PC-3 (cell line): ENCODE data around the gene PI4KA. TPM values are rescaled to one million over a fixed set of nuclear protein-coding genes. Genes with fewer than 3 reads are reported as not detected.

Source experiments
- ATAC-seq: fragments of 200-7000 bp; cut with Tn5 transposase; 2 replicates; pipeline ENCODE4 v1.9.1; 2020; ENCODE audit warnings: mild to moderate bottlenecking, moderate library complexity
- BruUV-seq: library from RNA; stranded (reverse); fragments of 400-500 nt; replicated peaks from 2 replicates; lab custom pipeline; 2021; lab: Mats Ljungman, UMichigan
- CTCF ChIA-PET: fragments of 300-600 bp; sonication (Branson Sonifier 250); formaldehyde crosslinking; loops from one replicate; lab custom pipeline; 2022; ENCODE audit warnings: antibody characterized with exemption; lab: Charles Lee
- POLR2A ChIA-PET: fragments of 300-600 bp; sonication (Branson Sonifier 250); formaldehyde crosslinking; loops from one replicate; lab custom pipeline; 2022; ENCODE audit warnings: antibody characterized with exemption; ENCODE audit not compliant: unreplicated experiment; lab: Charles Lee
- DNase-seq: peaks from one replicate; pipeline ENCODE4 v3.0.0-alpha.2; 2015
- H2AFZ ChIP-seq: fragments of 300-600 bp; sonication (generic); 2 replicates; pipeline ENCODE4 v1.6.0; 2016; ENCODE audit warnings: antibody characterized with exemption, low read length
- H3F3A ChIP-seq: fragments of 300-600 bp; sonication (generic); one replicate; pipeline ENCODE4 v1.6.0; 2017; ENCODE audit warnings: antibody characterized with exemption, low read length, control low read depth, mild to moderate bottlenecking; ENCODE audit not compliant: unreplicated experiment
- H3K27ac ChIP-seq: fragments of 300-600 bp; sonication (generic); 2 replicates; pipeline ENCODE4 v1.5.1; 2016; ENCODE audit warnings: mild to moderate bottlenecking, low read length
- H3K27me3 ChIP-seq: fragments of 300-600 bp; sonication (generic); 2 replicates; pipeline ENCODE4 v1.6.1; 2016; ENCODE audit warnings: low read length, mixed read lengths
- H3K36me3 ChIP-seq: fragments of 300-600 bp; sonication (generic); 2 replicates; pipeline ENCODE4 v1.6.1; 2016; ENCODE audit warnings: low read depth, mixed run types, low read length, mixed read lengths
- H3K4me1 ChIP-seq: fragments of 300-600 bp; sonication (generic); 2 replicates; pipeline ENCODE4 v1.5.1; 2016; ENCODE audit warnings: low read length; ENCODE audit not compliant: insufficient read depth
- H3K4me2 ChIP-seq: fragments of 300-600 bp; sonication (generic); 2 replicates; pipeline ENCODE4 v1.6.0; 2016; ENCODE audit warnings: low read length
- H3K4me3 ChIP-seq: fragments of 300-600 bp; sonication (generic); 2 replicates; pipeline ENCODE4 v1.5.1; 2016; ENCODE audit warnings: mild to moderate bottlenecking, low read length, mixed read lengths
- H3K79me2 ChIP-seq: fragments of 300-600 bp; sonication (generic); 2 replicates; pipeline ENCODE4 v1.6.1; 2017; ENCODE audit warnings: low read length, mixed read lengths
- H3K9ac ChIP-seq: fragments of 300-600 bp; sonication (generic); 2 replicates; pipeline ENCODE4 v1.6.0; 2016; ENCODE audit warnings: mild to moderate bottlenecking, low read length
- H3K9me2 ChIP-seq: fragments of 300-600 bp; sonication (generic); replicated peaks from 2 replicates; pipeline ENCODE4 v1.6.1; 2016; ENCODE audit warnings: mixed run types, low read length, mixed read lengths
- H3K9me3 ChIP-seq: fragments of 300-600 bp; sonication (generic); 2 replicates; pipeline ENCODE4 v1.6.1; 2016; ENCODE audit warnings: low read length, mixed read lengths
- H4K20me1 ChIP-seq: fragments of 300-600 bp; sonication (generic); 2 replicates; pipeline ENCODE4 v1.6.1; 2016; ENCODE audit warnings: low read length, mixed read lengths
- EZH2 ChIP-seq: fragments of 300-600 bp; sonication (generic); IDR thresholded peaks from one replicate; pipeline ENCODE4 v1.6.1; 2017; ENCODE audit warnings: antibody characterized with exemption, mild to moderate bottlenecking, low read length; ENCODE audit not compliant: unreplicated experiment
- EZH2phosphoT487 ChIP-seq: fragments of 300-600 bp; sonication (generic); IDR thresholded peaks from 2 replicates; pipeline ENCODE4 v1.6.1; 2018; ENCODE audit warnings: mild to moderate bottlenecking, antibody characterized with exemption, low read length, borderline replicate concordance
- intact Hi-C: fragments of 100-400 bp; cut with micrococcal nuclease; formaldehyde crosslinking; loops from 2 replicates; pipeline ENCODE4 v1.9.0; 2023
- total RNA-seq: library from RNA; depleted of rRNA; stranded (reverse); fragments of >200 nt; gene quantifications from 2 replicates; pipeline ENCODE4 v1.2.3, GENCODE V29; 2014
- TF ChIP-seq, protein P1 (sequence below): fragments of 300-600 bp; sonication (generic); conservative IDR thresholded peaks from 2 replicates; pipeline ENCODE4 v1.5.1; 2017; ENCODE audit warnings: antibody characterized with exemption, low read depth, mild to moderate bottlenecking, low read length

The PI4KA gene
- total RNA-seq, 1 experiment from 2014 or later: 39.7 TPM

DNA sequence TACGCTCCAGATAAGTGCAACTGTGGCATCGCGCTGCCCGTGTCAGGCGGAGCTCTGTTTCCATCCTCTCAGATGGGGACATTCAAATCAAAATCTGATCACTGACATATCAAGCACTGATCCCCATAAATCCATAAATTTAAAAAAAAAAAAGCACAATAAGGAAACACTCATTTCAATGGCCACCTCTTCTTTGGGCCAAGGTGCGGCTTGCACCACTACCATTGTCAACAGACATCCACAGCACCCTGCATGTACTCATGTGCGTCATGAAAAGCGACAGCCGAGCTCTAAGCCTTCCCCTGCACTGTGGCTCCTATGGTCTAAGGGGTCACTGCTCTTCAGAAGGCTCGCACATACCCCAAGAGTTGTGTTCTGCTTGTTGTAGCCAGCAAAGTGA is 111.4 kb downstream of the PI4KA start:
- Histone ChIP-seq H3K4me1 (peaks cover 12% of the 10 kb centered on the region; the same call in 1 of the 2 replicates), H3F3A (no peaks in the 10 kb centered on the region), H3K9me2 (no peaks in the 10 kb centered on the region), H3K36me3 (no peaks in the 10 kb centered on the region; the same call in 1 of the 2 replicates), H3K4me3 (no peak overlapping the region), H3K27ac (no peak overlapping the region), H4K20me1 (no peaks in the 10 kb centered on the region), H3K4me2 (no peak overlapping the region), H3K79me2 (no peaks in the 10 kb centered on the region), H3K27me3 (no peaks in the 10 kb centered on the region), H2AFZ (no peak overlapping the region), H3K9me3 (no peaks in the 10 kb centered on the region), H3K9ac (no peak overlapping the region)
- intact Hi-C loops: no loop called here
- ATAC-seq (no peak), DNase-seq (no peak)
- CTCF ChIA-PET: no interaction called here
- TF ChIP-seq EZH2 (no peak), EZH2phosphoT487 (no peak)
- TF ChIP-seq, protein P1, sequence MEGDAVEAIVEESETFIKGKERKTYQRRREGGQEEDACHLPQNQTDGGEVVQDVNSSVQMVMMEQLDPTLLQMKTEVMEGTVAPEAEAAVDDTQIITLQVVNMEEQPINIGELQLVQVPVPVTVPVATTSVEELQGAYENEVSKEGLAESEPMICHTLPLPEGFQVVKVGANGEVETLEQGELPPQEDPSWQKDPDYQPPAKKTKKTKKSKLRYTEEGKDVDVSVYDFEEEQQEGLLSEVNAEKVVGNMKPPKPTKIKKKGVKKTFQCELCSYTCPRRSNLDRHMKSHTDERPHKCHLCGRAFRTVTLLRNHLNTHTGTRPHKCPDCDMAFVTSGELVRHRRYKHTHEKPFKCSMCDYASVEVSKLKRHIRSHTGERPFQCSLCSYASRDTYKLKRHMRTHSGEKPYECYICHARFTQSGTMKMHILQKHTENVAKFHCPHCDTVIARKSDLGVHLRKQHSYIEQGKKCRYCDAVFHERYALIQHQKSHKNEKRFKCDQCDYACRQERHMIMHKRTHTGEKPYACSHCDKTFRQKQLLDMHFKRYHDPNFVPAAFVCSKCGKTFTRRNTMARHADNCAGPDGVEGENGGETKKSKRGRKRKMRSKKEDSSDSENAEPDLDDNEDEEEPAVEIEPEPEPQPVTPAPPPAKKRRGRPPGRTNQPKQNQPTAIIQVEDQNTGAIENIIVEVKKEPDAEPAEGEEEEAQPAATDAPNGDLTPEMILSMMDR: no peak
- no TSS peak for BruUV-seq
- POLR2A ChIA-PET: no interaction called here

- ChIA-PET POLR2A (no interaction called here), CTCF (no interaction called here)
- H3K4me3 ChIP-seq: no peak overlapping the region
- H2AFZ ChIP-seq: no peak overlapping the region
- no peak overlapping the region for H3K4me2 ChIP-seq
- H3K27ac ChIP-seq: no peak overlapping the region
- no peaks in the 10 kb centered on the region for H3K9me3 ChIP-seq
- peaks cover 12% of the 10 kb centered on the region; the same call in 1 of the 2 replicates for H3K4me1 ChIP-seq
- no peaks in the 10 kb centered on the region for H3K27me3 ChIP-seq
- no peaks in the 10 kb centered on the region for H3K9me2 ChIP-seq
- DNase-seq (no peak), ATAC-seq (no peak)
- H3F3A ChIP-seq: no peaks in the 10 kb centered on the region
- intact Hi-C loops: no loop called here
- no peak overlapping the region for H3K9ac ChIP-seq
- H4K20me1 ChIP-seq: no peaks in the 10 kb centered on the region
- H3K36me3 ChIP-seq: peaks cover 2% of the 10 kb centered on the region
- no peaks in the 10 kb centered on the region for H3K79me2 ChIP-seq
- no TSS peak for BruUV-seq
- no peak for TF ChIP-seq EZH2phosphoT487
- TF ChIP-seq EZH2: no peak
- TF ChIP-seq, protein P1: no peak
These were observed 112.0 kb downstream of the PI4KA start for GRCh38 chr22:20746431-20747189.

GRCh38 chr22:20745119-20745518 is 113.5 kb downstream of the PI4KA start:
- Histone ChIP-seq H3F3A (no peaks in the 10 kb centered on the region), H3K9me3 (peaks cover 5% of the 10 kb centered on the region; the same call in 1 of the 2 replicates), H4K20me1 (no peaks in the 10 kb centered on the region), H3K4me1 (no peaks in the 10 kb centered on the region), H3K27me3 (no peaks in the 10 kb centered on the region), H3K9me2 (no peaks in the 10 kb centered on the region), H3K4me3 (no peak overlapping the region), H2AFZ (no peak overlapping the region), H3K36me3 (peaks cover 11% of the 10 kb centered on the region), H3K27ac (no peak overlapping the region), H3K9ac (no peak overlapping the region), H3K79me2 (no peaks in the 10 kb centered on the region), H3K4me2 (no peak overlapping the region)
- TF ChIP-seq EZH2: no peak
- no peak for TF ChIP-seq EZH2phosphoT487
- TF ChIP-seq, protein P1: no peak
- ChIA-PET CTCF (no interaction called here), POLR2A (no interaction called here)
- DNase-seq: no peak
- intact Hi-C loops: no loop called here
- no TSS peak for BruUV-seq
- ATAC-seq: no peak
